GM23338 (cell line): Measurements from ENCODE around the gene ITGA3. TPM values are rescaled to one million over a fixed set of nuclear protein-coding genes. Genes with fewer than 3 reads are reported as not detected.

Source experiments
- ATAC-seq: fragments of 200-7000 bp; cut with Tn5 transposase; 3 replicates; pipeline ENCODE4 v1.9.1; 2020
- DNase-seq: peaks from one replicate; pipeline ENCODE4 v3.0.0-alpha.2; 2015; ENCODE audit warnings: low spot score
- H2AFZ ChIP-seq: fragments of 200-600 bp; sonication (generic); 2 replicates; pipeline ENCODE4 v1.8.0; 2016; ENCODE audit warnings: antibody characterized with exemption, mild to moderate bottlenecking, moderate library complexity
- H3F3A ChIP-seq: fragments of 200-600 bp; sonication (generic); replicated peaks from 2 replicates; pipeline ENCODE4 v1.8.0; 2017; ENCODE audit warnings: antibody characterized with exemption, mixed run types, low read depth
- H3K27ac ChIP-seq: fragments of 200-600 bp; sonication (generic); 2 replicates; pipeline ENCODE4 v1.6.1; 2016; ENCODE audit warnings: low read depth
- H3K27me3 ChIP-seq: fragments of 200-600 bp; sonication (generic); 2 replicates; pipeline ENCODE4 v1.8.0; 2016; ENCODE audit warnings: mild to moderate bottlenecking, mixed run types, moderate library complexity; ENCODE audit not compliant: insufficient read depth
- H3K36me3 ChIP-seq: fragments of 200-600 bp; sonication (generic); 2 replicates; pipeline ENCODE4 v1.8.0; 2016; ENCODE audit warnings: mild to moderate bottlenecking; ENCODE audit not compliant: insufficient read depth
- H3K4me1 ChIP-seq: fragments of 200-600 bp; sonication (generic); 2 replicates; pipeline ENCODE4 v1.8.0; 2016; ENCODE audit warnings: mild to moderate bottlenecking, moderate library complexity; ENCODE audit not compliant: insufficient read depth
- H3K4me2 ChIP-seq: fragments of 200-600 bp; sonication (generic); 2 replicates; pipeline ENCODE4 v1.7.1; 2017; ENCODE audit warnings: mixed run types
- H3K4me3 ChIP-seq: fragments of 200-600 bp; sonication (generic); 2 replicates; pipeline ENCODE4 v1.6.1; 2016; ENCODE audit warnings: mixed run types
- H3K79me2 ChIP-seq: fragments of 200-600 bp; sonication (generic); replicated peaks from 2 replicates; pipeline ENCODE4 v1.8.0; 2017; ENCODE audit warnings: mild to moderate bottlenecking; ENCODE audit not compliant: insufficient read depth
- H3K9me2 ChIP-seq: fragments of 200-600 bp; sonication (generic); 2 replicates; pipeline ENCODE4 v1.8.0; 2017; ENCODE audit not compliant: insufficient read depth
- H4K20me1 ChIP-seq: fragments of 200-600 bp; sonication (generic); replicated peaks from 2 replicates; pipeline ENCODE4 v1.8.0; 2017; ENCODE audit warnings: mild to moderate bottlenecking; ENCODE audit not compliant: insufficient read depth
- H3K27ac Mint-ChIP-seq: 2 replicates; pipeline ENCODE4 v1.8.0; 2020; ENCODE audit warnings: inconsistent platforms, mild to moderate bottlenecking, moderate library complexity, mixed read lengths
- H3K27me3 Mint-ChIP-seq: 3 replicates; pipeline ENCODE4 v1.8.0; 2022; ENCODE audit warnings: low read depth, mild to moderate bottlenecking, moderate library complexity, mixed read lengths, inconsistent platforms; ENCODE audit not compliant: insufficient read depth, poor library complexity
- H3K36me3 Mint-ChIP-seq: 3 replicates; pipeline ENCODE4 v1.8.0; 2021; ENCODE audit warnings: low read depth, mild to moderate bottlenecking, inconsistent platforms, moderate library complexity, mixed read lengths
- H3K4me1 Mint-ChIP-seq: 3 replicates; pipeline ENCODE4 v1.8.0; 2020; ENCODE audit warnings: mild to moderate bottlenecking, inconsistent platforms, mixed read lengths
- H3K4me3 Mint-ChIP-seq: 3 replicates; pipeline ENCODE4 v1.8.0; 2021; ENCODE audit warnings: moderate library complexity, mild to moderate bottlenecking, inconsistent platforms, mixed read lengths
- H3K9me3 Mint-ChIP-seq: 3 replicates; pipeline ENCODE4 v1.8.0; 2020; ENCODE audit warnings: moderate library complexity, mild to moderate bottlenecking, inconsistent platforms, mixed read lengths
- CREB1 ChIP-seq: fragments of 250-450 bp; sonication (Bioruptor Pico); IDR thresholded peaks from 2 replicates; pipeline ENCODE4 v1.5.0; 2020; ENCODE audit warnings: low read depth, mild to moderate bottlenecking, moderate library complexity
- CTCF ChIP-seq, 2 experiments: fragments of 200-600 bp in 1 of 2; sonication (generic) in 1 of 2; conservative IDR thresholded peaks; 2 replicates each; pipeline versions ENCODE4 v1.5.1 to v1.6.1; 2016 to 2017; ENCODE audit warnings: antibody characterized with exemption in 2 of 2, low read depth in 2 of 2, mild to moderate bottlenecking in 2 of 2, moderate library complexity in 1 of 2
- ETS1 ChIP-seq: IDR thresholded peaks from 2 replicates; pipeline ENCODE4 v1.6.1; 2016; ENCODE audit warnings: antibody characterized with exemption
- EZH2 ChIP-seq: fragments of 200-600 bp; sonication (generic); IDR thresholded peaks from one replicate; pipeline ENCODE4 v1.8.0; 2017; ENCODE audit warnings: antibody characterized with exemption, mild to moderate bottlenecking, low read depth; ENCODE audit not compliant: unreplicated experiment
- EZH2phosphoT487 ChIP-seq: fragments of 200-600 bp; sonication (generic); IDR thresholded peaks from one replicate; pipeline ENCODE4 v1.8.1; 2018; ENCODE audit warnings: antibody characterized with exemption; ENCODE audit not compliant: unreplicated experiment
- JUNB ChIP-seq: IDR thresholded peaks from one replicate; pipeline ENCODE4 v1.6.1; 2016; ENCODE audit warnings: antibody characterized with exemption; ENCODE audit not compliant: unreplicated experiment
- NANOG ChIP-seq: IDR thresholded peaks from 2 replicates; pipeline ENCODE4 v1.6.1; 2016; ENCODE audit warnings: antibody characterized with exemption, borderline replicate concordance
- POLR2AphosphoS5 ChIP-seq: IDR thresholded peaks from 2 replicates; pipeline ENCODE4 v1.6.1; 2016; ENCODE audit warnings: antibody characterized with exemption, low read depth
- STAT1 ChIP-seq: IDR thresholded peaks from one replicate; pipeline ENCODE4 v1.6.1; 2016; ENCODE audit warnings: antibody characterized with exemption; ENCODE audit not compliant: unreplicated experiment
- ZNF114 ChIP-seq: fragments of 250-450 bp; sonication (Bioruptor Pico); IDR thresholded peaks from 2 replicates; pipeline ENCODE4 v1.5.0; 2020; ENCODE audit warnings: mild to moderate bottlenecking, moderate library complexity
- ZNF331 ChIP-seq: fragments of 250-450 bp; sonication (Bioruptor Pico); IDR thresholded peaks from 2 replicates; pipeline ENCODE4 v1.5.0; 2020; ENCODE audit warnings: low read depth, mild to moderate bottlenecking, moderate library complexity
- ZNF462 ChIP-seq: fragments of 250-450 bp; sonication (Bioruptor Pico); IDR thresholded peaks from 2 replicates; pipeline ENCODE4 v1.5.0; 2020; ENCODE audit warnings: mild to moderate bottlenecking, moderate library complexity
- polyA plus RNA-seq: library from polyadenylated mRNA; unstranded; fragments of >200 nt; fragmentation: Nextera tagmentation; extraction: Ambion mirVana; gene quantifications from 2 replicates; pipeline ENCODE4 v1.2.1, GENCODE V29; 2016
- total RNA-seq: library from RNA; depleted of rRNA; stranded (reverse); fragments of >200 nt; shearing (Covaris generic); gene quantifications from 2 replicates; pipeline ENCODE4 v1.2.3, GENCODE V29; 2014

ITGA3 gene
- total and polyA plus RNA-seq, 2 experiments from 2014 or later = 9.6 to 28.3 TPM

- Histone ChIP-seq H4K20me1 (no peaks in the 10 kb centered on the region), H3K36me3 (no peaks in the 10 kb centered on the region), H3K27ac (no peak overlapping the region), H2AFZ (no peak overlapping the region), H3K79me2 (no peaks in the 10 kb centered on the region), H3K27me3 (peaks cover 40% of the 10 kb centered on the region), H3K4me2 (no peak overlapping the region), H3K9me2 (no peaks in the 10 kb centered on the region), H3F3A (no peaks in the 10 kb centered on the region; the same call in 1 of the 2 replicates), H3K4me1 (peaks cover 21% of the 10 kb centered on the region), H3K4me3 (no peak overlapping the region)
- no peak overlapping the region for H3K27ac Mint-ChIP-seq
- no peak overlapping the region for H3K4me3 Mint-ChIP-seq
- H3K4me1 Mint-ChIP-seq = peaks cover 42% of the 10 kb centered on the region
- H3K36me3 Mint-ChIP-seq = no peaks in the 10 kb centered on the region
- no peaks in the 10 kb centered on the region for H3K9me3 Mint-ChIP-seq
- ATAC-seq (peak; percentile 19; the same call in 2 of the 3 replicates), DNase-seq (no peak)
- peaks cover 41% of the 10 kb centered on the region for H3K27me3 Mint-ChIP-seq
- TF ChIP-seq JUNB (no peak), CREB1 (CRISPR knock-in tag) (no peak)
Observed at GRCh38 chr17:50122945-50123344, 67.0 kb downstream of the ITGA3 start.

- H3K4me1 Mint-ChIP-seq = peaks cover 50% of the 10 kb centered on the region
- Histone ChIP-seq H3K27me3 (peaks cover 33% of the 10 kb centered on the region; the same call in 1 of the 2 replicates), H3K9me2 (no peaks in the 10 kb centered on the region), H3K4me2 (peak overlapping the region; percentile 52; the same call in 1 of the 2 replicates), H3K4me3 (no peak overlapping the region), H3K79me2 (no peaks in the 10 kb centered on the region), H3K4me1 (peaks cover 23% of the 10 kb centered on the region), H3K27ac (no peak overlapping the region), H3K36me3 (no peaks in the 10 kb centered on the region), H4K20me1 (no peaks in the 10 kb centered on the region), H3F3A (no peaks in the 10 kb centered on the region; the same call in 1 of the 2 replicates), H2AFZ (peak overlapping the region; percentile 33; the same call in 1 of the 2 replicates)
- DNase-seq (peak; percentile 52), ATAC-seq (peak; percentile 51)
- H3K36me3 Mint-ChIP-seq = no peaks in the 10 kb centered on the region
- peaks cover 40% of the 10 kb centered on the region for H3K27me3 Mint-ChIP-seq
- H3K9me3 Mint-ChIP-seq = no peaks in the 10 kb centered on the region
- peak overlapping the region; percentile 37 for H3K4me3 Mint-ChIP-seq
- H3K27ac Mint-ChIP-seq = peak overlapping the region; percentile 93
- TF ChIP-seq EZH2phosphoT487 (no peak), JUNB (no peak), POLR2AphosphoS5 (no peak), STAT1 (no peak), ZNF462 (no peak), ZNF114 (CRISPR knock-in tag) (no peak), EZH2 (no peak), NANOG (no peak), CREB1 (CRISPR knock-in tag) (no peak), ETS1 (no peak), ZNF331 (CRISPR knock-in tag) (no peak), CTCF (conservative IDR thresholded peaks at IDR 0.05; ENCODE audit: low read depth in 2 of 2) (no peak)
Observed at GRCh38 chr17:50123649-50124349, 67.9 kb downstream of the ITGA3 start.
